ENCODE measurements around the gene SLC9A9.

The SLC9A9 gene

GRCh38 chr3:143830786-143831185, 17.5 kb downstream of the SLC9A9 start:
- Mint-ChIP-seq H3K27ac (no peak overlapping the region), H3K4me3 (no peak overlapping the region), H3K4me1 (peaks cover 17 to 21% of the 10 kb centered on the region in 2 donors), H3K27me3 (no peaks in the 10 kb centered on the region), H3K36me3 (peaks cover 0 to 8% of the 10 kb centered on the region in 2 donors), H3K9me3 (peaks cover 0 to 8% of the 10 kb centered on the region in 2 donors)
- DNase-seq (no peak), ATAC-seq (replicated peaks) (no peak)

DNA sequence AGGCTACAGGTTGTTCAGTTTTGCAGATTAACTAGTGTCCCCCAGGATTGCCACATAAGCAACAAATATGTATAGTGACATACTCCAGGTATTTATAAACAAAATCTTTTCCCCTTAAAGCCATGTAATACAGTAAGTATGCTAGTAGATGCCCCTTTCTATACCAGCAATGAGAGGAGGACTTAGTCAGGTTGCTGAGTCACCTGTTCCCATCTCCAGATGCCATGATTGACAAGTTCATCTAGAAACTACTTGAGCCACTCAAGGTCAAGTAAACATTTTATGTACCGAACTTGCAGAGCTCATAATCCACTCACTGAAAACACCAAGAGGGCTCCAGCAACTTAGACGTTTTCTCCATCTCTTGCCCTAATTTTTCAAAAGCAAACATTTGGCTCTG, 18.2 kb downstream of the SLC9A9 start:
- H3K9me3 Mint-ChIP-seq, result peaks cover 0 to 8% of the 10 kb centered on the region in 2 donors
- H3K36me3 Mint-ChIP-seq, result peaks cover 0 to 8% of the 10 kb centered on the region in 2 donors
- ATAC-seq (replicated peaks), result no peak
- H3K4me1 Mint-ChIP-seq, result peaks cover 18 to 20% of the 10 kb centered on the region in 2 donors
- H3K27ac Mint-ChIP-seq, result no peak overlapping the region
- H3K4me3 Mint-ChIP-seq, result no peak overlapping the region
- DNase-seq, result no peak
- no peaks in the 10 kb centered on the region for H3K27me3 Mint-ChIP-seq

- Mint-ChIP-seq H3K27ac (no peak overlapping the region), H3K4me1 (peaks cover 20% of the 10 kb centered on the region in 2 donors), H3K4me3 (no peak overlapping the region), H3K36me3 (peaks cover 2 to 8% of the 10 kb centered on the region in 2 donors), H3K9me3 (peaks cover 0 to 8% of the 10 kb centered on the region in 2 donors), H3K27me3 (no peaks in the 10 kb centered on the region)
- ATAC-seq (replicated peaks), result no peak
- DNase-seq, result no peak
Observed at GRCh38 chr3:143827425-143827824, 20.8 kb downstream of the SLC9A9 start.

- Mint-ChIP-seq H3K4me3 (peak overlapping the region in 1 of 2 donors; percentile 22), H3K9me3 (peaks cover 0 to 8% of the 10 kb centered on the region in 2 donors), H3K36me3 (peaks cover 2 to 8% of the 10 kb centered on the region in 2 donors), H3K4me1 (peaks cover 24 to 27% of the 10 kb centered on the region in 2 donors), H3K27me3 (no peaks in the 10 kb centered on the region), H3K27ac (no peak overlapping the region)
- DNase-seq, result no peak
- ATAC-seq (replicated peaks), result no peak
Observed at GRCh38 chr3:143826296-143826695, 22.0 kb downstream of the SLC9A9 start.

- Mint-ChIP-seq H3K4me3 (no peak overlapping the region), H3K27ac (no peak overlapping the region), H3K4me1 (peaks cover 24 to 34% of the 10 kb centered on the region in 2 donors), H3K9me3 (peaks cover 0 to 8% of the 10 kb centered on the region in 2 donors), H3K36me3 (peaks cover 2 to 8% of the 10 kb centered on the region in 2 donors), H3K27me3 (no peaks in the 10 kb centered on the region)
- no peak for DNase-seq
- ATAC-seq (replicated peaks), result peak; percentile 84 to 85
Observed at GRCh38 chr3:143825513-143825912, 22.8 kb downstream of the SLC9A9 start.

DNA sequence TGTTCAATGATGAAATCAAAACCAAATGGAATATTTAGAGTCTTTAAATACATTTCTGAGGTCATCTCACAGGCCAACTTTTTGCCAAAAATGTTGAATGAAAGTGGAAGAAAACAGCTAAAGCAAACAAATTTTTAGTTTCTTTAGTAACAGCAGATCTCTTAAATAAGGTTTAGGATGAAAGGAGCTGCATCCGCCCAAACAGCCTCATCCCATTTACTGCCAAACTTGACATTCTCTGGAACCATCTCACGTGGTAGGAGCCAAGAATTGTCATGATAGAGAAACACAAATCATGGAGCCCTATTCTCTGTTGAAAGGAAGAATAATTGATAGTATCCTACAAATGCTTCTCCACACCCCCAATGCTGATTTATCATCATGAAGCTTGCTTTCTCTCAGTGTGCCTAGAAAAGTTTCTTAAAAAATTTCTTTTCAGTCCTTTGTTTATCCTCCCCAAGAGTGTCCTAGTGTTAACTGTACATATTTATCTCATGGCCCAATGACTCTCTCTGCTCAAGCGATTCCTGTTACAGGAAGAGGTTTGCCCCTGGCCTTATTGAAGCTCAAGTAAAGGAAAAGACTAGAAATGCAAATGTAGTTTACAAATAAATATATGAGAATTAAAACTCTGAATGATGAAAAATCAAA, 23.4 kb downstream of the SLC9A9 start:
- Mint-ChIP-seq H3K27me3 (no peaks in the 10 kb centered on the region), H3K27ac (no peak overlapping the region), H3K36me3 (peaks cover 2 to 5% of the 10 kb centered on the region in 2 donors), H3K4me3 (no peak overlapping the region), H3K4me1 (peaks cover 26 to 34% of the 10 kb centered on the region in 2 donors), H3K9me3 (peaks cover 0 to 8% of the 10 kb centered on the region in 2 donors)
- no peak for ATAC-seq (replicated peaks)
- DNase-seq, result no peak

DNA sequence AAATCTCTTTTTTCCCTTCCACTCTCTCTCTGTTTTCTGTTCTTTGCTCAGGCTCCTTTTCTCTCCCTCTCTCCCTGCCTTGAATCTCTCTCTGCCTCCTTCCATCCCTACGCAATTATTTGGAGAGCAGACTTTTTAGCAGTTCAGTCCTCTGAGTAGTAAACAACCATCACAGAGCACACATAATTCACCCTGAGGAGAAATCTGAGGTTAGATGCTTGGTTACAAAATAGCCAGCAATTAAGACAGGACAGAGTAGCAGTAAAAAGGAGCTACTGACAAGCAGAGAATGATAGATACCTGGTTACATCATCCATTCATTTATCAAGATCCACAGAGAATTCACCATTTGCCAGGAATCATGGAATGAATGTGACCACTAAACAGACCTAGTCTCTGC, 25.5 kb downstream of the SLC9A9 start:
- peaks cover 2 to 5% of the 10 kb centered on the region in 2 donors for H3K36me3 Mint-ChIP-seq
- peaks cover 26 to 34% of the 10 kb centered on the region in 2 donors for H3K4me1 Mint-ChIP-seq
- H3K4me3 Mint-ChIP-seq, result no peak overlapping the region
- ATAC-seq (replicated peaks) (no peak), DNase-seq (no peak)
- no peak overlapping the region for H3K27ac Mint-ChIP-seq
- H3K27me3 Mint-ChIP-seq, result no peaks in the 10 kb centered on the region
- peaks cover 0 to 8% of the 10 kb centered on the region in 2 donors for H3K9me3 Mint-ChIP-seq

DNA sequence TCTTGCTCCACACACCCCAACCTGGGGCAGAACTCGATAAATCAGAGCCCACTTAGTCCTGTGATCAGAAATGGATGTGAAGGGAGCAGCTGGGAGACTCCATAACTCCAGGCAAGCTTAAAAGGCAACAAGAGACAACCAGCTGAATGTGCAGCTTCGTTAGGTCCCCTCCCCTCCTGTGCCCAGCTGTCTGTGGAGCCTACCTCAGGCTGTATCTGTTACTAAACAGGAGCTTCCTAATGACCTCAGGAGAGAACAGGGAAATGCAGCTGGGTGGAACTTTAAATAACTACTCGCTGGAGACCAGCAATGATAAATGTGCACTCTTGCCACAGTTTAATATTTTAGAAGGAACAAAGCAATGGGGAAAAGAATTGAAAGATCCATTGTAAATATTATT, 25.9 kb downstream of the SLC9A9 start:
- Mint-ChIP-seq H3K9me3 (peaks cover 0 to 8% of the 10 kb centered on the region in 2 donors), H3K27me3 (no peaks in the 10 kb centered on the region), H3K4me1 (peaks cover 26 to 34% of the 10 kb centered on the region in 2 donors), H3K27ac (no peak overlapping the region), H3K4me3 (no peak overlapping the region), H3K36me3 (peaks cover 2 to 5% of the 10 kb centered on the region in 2 donors)
- peak in 1 of 2 donors; percentile 10 for ATAC-seq (replicated peaks)
- no peak for DNase-seq

DNA sequence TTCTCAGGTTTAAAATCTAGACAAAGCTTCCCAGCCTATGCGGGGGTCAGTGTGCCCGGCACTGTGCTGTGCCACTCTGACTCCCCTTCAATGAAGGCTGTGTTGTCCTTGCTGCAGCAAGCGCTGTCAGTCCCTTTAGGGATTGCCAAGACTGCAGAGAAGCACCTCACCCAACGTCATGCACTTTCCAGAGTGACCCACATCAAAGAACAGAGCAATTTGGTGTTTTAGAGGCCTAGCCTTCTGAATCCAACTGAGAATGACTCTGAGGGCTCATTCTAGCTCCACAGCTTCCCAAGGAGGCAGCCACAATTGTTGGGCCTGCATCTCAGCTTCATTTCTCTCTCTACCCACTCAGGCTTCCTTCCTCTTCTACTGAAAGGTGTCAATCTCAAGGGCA, 26.4 kb downstream of the SLC9A9 start:
- ATAC-seq (replicated peaks), result peak in 1 of 2 donors; percentile 53
- no peak overlapping the region for H3K4me3 Mint-ChIP-seq

DNA sequence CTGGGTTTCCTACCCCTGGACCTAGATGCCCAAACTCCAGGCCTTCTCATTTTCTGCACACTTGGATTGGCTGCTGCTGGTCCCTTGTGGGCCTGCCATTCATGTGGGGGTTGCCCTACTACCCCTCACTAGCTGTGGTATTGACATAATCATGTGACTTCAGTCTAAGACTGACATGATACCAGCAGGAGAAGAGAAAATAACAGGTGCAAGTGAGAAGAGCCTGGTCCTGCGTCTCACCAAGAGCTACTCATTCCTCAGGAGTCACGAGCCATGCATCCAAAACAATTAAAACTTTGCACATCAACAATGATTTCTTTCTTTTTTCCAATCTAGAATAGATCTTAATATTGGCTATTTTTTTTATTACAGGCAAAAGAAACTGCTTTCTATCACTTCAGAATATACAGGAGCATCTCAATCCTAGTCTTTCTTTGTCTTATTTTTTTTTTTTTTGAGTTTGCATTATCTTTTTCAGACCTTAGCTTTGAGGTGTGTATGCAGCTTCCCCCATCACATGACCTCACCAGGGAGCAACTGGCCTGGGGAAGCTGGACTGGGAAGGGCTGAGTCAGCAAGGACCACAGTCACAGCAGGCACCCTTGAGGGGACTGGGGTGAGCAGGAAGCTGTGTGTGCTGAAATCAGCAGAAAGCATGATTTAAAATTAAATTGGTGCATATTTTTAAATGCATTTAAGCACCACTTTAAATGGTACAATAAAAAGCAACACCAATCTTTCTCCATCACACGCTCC, 27.6 kb downstream of the SLC9A9 start:
- H3K36me3 Mint-ChIP-seq, result peaks cover 0 to 2% of the 10 kb centered on the region in 2 donors
- peaks cover 19 to 25% of the 10 kb centered on the region in 2 donors for H3K4me1 Mint-ChIP-seq
- H3K4me3 Mint-ChIP-seq, result no peak overlapping the region
- DNase-seq, result no peak
- H3K27ac Mint-ChIP-seq, result no peak overlapping the region
- H3K9me3 Mint-ChIP-seq, result no peaks in the 10 kb centered on the region
- no peaks in the 10 kb centered on the region for H3K27me3 Mint-ChIP-seq
- no peak for ATAC-seq (replicated peaks)

More for the DNA sequence above, 26.4 kb downstream of the SLC9A9 start:
- Mint-ChIP-seq H3K27ac (no peak overlapping the region), H3K9me3 (peaks cover 0 to 8% of the 10 kb centered on the region in 2 donors), H3K27me3 (no peaks in the 10 kb centered on the region), H3K36me3 (peaks cover 2 to 5% of the 10 kb centered on the region in 2 donors), H3K4me1 (peaks cover 26 to 34% of the 10 kb centered on the region in 2 donors)
- no peak for DNase-seq

- peaks cover 15 to 27% of the 10 kb centered on the region in 2 donors for H3K4me1 Mint-ChIP-seq
- H3K4me3 Mint-ChIP-seq, result no peak overlapping the region
- DNase-seq (no peak), ATAC-seq (replicated peaks) (no peak)
- H3K27ac Mint-ChIP-seq, result no peak overlapping the region
- H3K9me3 Mint-ChIP-seq, result no peaks in the 10 kb centered on the region
- H3K36me3 Mint-ChIP-seq, result peaks cover under 1 to 2% of the 10 kb centered on the region in 2 donors
- no peaks in the 10 kb centered on the region for H3K27me3 Mint-ChIP-seq
Observed at GRCh38 chr3:143819890-143820289, 28.4 kb downstream of the SLC9A9 start.

- Mint-ChIP-seq H3K36me3 (peaks cover 0 to 4% of the 10 kb centered on the region in 2 donors), H3K9me3 (no peaks in the 10 kb centered on the region), H3K27me3 (no peaks in the 10 kb centered on the region), H3K4me3 (peak overlapping the region in 1 of 2 donors; percentile 52), H3K4me1 (peaks cover 32 to 48% of the 10 kb centered on the region in 2 donors), H3K27ac (peak overlapping the region; percentile 27)
- DNase-seq, result no peak
- ATAC-seq (replicated peaks), result peak; percentile 83 to 92
Observed at GRCh38 chr3:143814443-143814889, 33.8 kb downstream of the SLC9A9 start.

GRCh38 chr3:143812481-143812880, 35.8 kb downstream of the SLC9A9 start:
- H3K27ac Mint-ChIP-seq, result no peak overlapping the region
- peaks cover 0 to 4% of the 10 kb centered on the region in 2 donors for H3K36me3 Mint-ChIP-seq
- no peak for DNase-seq
- H3K4me1 Mint-ChIP-seq, result peaks cover 32 to 48% of the 10 kb centered on the region in 2 donors
- H3K9me3 Mint-ChIP-seq, result no peaks in the 10 kb centered on the region
- H3K4me3 Mint-ChIP-seq, result no peak overlapping the region
- no peaks in the 10 kb centered on the region for H3K27me3 Mint-ChIP-seq
- ATAC-seq (replicated peaks), result peak in 1 of 2 donors; percentile 38

GRCh38 chr3:143811602-143812001, 36.7 kb downstream of the SLC9A9 start:
- H3K9me3 Mint-ChIP-seq, result no peaks in the 10 kb centered on the region
- peak overlapping the region; percentile 20 for H3K27ac Mint-ChIP-seq
- H3K27me3 Mint-ChIP-seq, result no peaks in the 10 kb centered on the region
- no peak overlapping the region for H3K4me3 Mint-ChIP-seq
- H3K36me3 Mint-ChIP-seq, result peaks cover 0 to 4% of the 10 kb centered on the region in 2 donors
- peaks cover 34 to 48% of the 10 kb centered on the region in 2 donors for H3K4me1 Mint-ChIP-seq
- DNase-seq (no peak), ATAC-seq (replicated peaks) (no peak)

Data from stimulated activated naive B cell treated with anti-CD40 and anti-IgM and Interleukin-4, amounts not matched to agents 10 μg/mL and 1 μg/mL and 100 μg/mL, for 72 hours (primary cell).